Psoas muscle (tissue), 8 donors: ENCODE measurements around the gene ITGAL. TPM values are rescaled to one million over a fixed set of nuclear protein-coding genes. Genes with fewer than 3 reads are reported as not detected.
A peak's percentile ranks its signal among the peaks of the same experiment; 100 is the strongest.
"Not testable (repeated sequence)": the region's sequence is repeated elsewhere in the genome, so short reads cannot be mapped to it uniquely, and the experiment has no call there.

Experiments used
- ATAC-seq, 4 donors: fragments of 200-7000 bp; cut with Tn5 transposase; one replicate each; pipeline ENCODE4 v1.9.1; 2020; ENCODE audit warnings: moderate library complexity in 3 of 4, mild to moderate bottlenecking in 2 of 4
- DNase-seq, 2 donors: peaks; one replicate each; pipeline ENCODE4 v3.0.0-alpha.2; 2020
- H3K27ac ChIP-seq: fragments of 200-600 bp; one replicate; pipeline ENCODE4 v1.8.0; 2022
- H3K27me3 ChIP-seq, 3 donors: fragments of 200-600 bp in 1 of 3; one replicate each; pipeline versions ENCODE4 v1.6.1 to v1.8.0; 2013 to 2022; ENCODE audit warnings: low read length in 2 of 3, mild to moderate bottlenecking in 2 of 3, moderate library complexity in 1 of 3; ENCODE audit not compliant: insufficient read depth in 3 of 3
- H3K36me3 ChIP-seq, 2 donors: fragments of 200-600 bp in 1 of 2; one replicate each; pipeline versions ENCODE4 v1.6.1 to v1.8.0; 2013 to 2022; ENCODE audit warnings: low read depth in 1 of 2, mild to moderate bottlenecking in 1 of 2, moderate library complexity in 1 of 2; ENCODE audit not compliant: insufficient read depth in 1 of 2
- H3K4me1 ChIP-seq: fragments of 200-600 bp; one replicate; pipeline ENCODE4 v1.8.0; 2022
- H3K4me3 ChIP-seq: fragments of 200-600 bp; one replicate; pipeline ENCODE4 v1.8.0; 2022; ENCODE audit warnings: mild to moderate bottlenecking
- H3K9me3 ChIP-seq: fragments of 200-600 bp; one replicate; pipeline ENCODE4 v1.8.0; 2022
- WGBS, 3 donors: extraction: QIAGEN DNeasy Blood & Tissue Kit; methylation state at CpG; one replicate each; pipeline versions ENCODE4 v1.1.6 to v1.1.7; 2013; 5-methylcytosine and 5-hydroxymethylcytosine counted together
- intact Hi-C, 2 donors: fragments of 100-400 bp; cut with DNase I; formaldehyde crosslinking; loops; one replicate each; pipeline versions ENCODE4 v1.11.0 to v1.14.2; 2022
- polyA plus RNA-seq, 3 donors: library from polyadenylated mRNA; stranded (reverse); fragments of 200-250 nt; gene quantifications; one replicate each; pipeline ENCODE4 v1.2.3, GENCODE V29; 2013
- total RNA-seq, 4 donors: library from RNA; stranded (reverse); fragmentation: NEBNext Ultra II Directional in 2 of 4; extraction: Animal tissue kit (Norgen Biotek cat#: 25700) in 2 of 4; gene quantifications; one replicate each; pipeline versions ENCODE4 v1.2.1 to v1.2.4, GENCODE V29; 2021 to 2023
- TF ChIP-seq, protein P1 (sequence below): fragments of 200-600 bp; IDR thresholded peaks from one replicate; pipeline ENCODE4 v1.8.0; 2022; ENCODE audit warnings: antibody characterized with exemption
- donor health status: healthy with polysubstance abuse.
- donor health status: DM: no; HTN: no; CAD: no; lungs with moderate emphysema.
- donor health status: Bipolar disorder and iron deficiency.
- donor health status: healthy.
- donor health status: DM: yes; HTN: yes; CAD: no.
- donor health status: DM: no; HTN: no; CAD: no.
- donor health status: DM: no; HTN: no; CAD: no.
- donor health status: DM: yes; HTN: yes; CAD: no.

Gene ITGAL
- total and polyA plus RNA-seq, 7 donors = 0.21 to 3.0 (median 1.1) TPM

GRCh38 chr16:30539000-30539964, 66.7 kb downstream of the ITGAL start:
- TF ChIP-seq, protein P1, sequence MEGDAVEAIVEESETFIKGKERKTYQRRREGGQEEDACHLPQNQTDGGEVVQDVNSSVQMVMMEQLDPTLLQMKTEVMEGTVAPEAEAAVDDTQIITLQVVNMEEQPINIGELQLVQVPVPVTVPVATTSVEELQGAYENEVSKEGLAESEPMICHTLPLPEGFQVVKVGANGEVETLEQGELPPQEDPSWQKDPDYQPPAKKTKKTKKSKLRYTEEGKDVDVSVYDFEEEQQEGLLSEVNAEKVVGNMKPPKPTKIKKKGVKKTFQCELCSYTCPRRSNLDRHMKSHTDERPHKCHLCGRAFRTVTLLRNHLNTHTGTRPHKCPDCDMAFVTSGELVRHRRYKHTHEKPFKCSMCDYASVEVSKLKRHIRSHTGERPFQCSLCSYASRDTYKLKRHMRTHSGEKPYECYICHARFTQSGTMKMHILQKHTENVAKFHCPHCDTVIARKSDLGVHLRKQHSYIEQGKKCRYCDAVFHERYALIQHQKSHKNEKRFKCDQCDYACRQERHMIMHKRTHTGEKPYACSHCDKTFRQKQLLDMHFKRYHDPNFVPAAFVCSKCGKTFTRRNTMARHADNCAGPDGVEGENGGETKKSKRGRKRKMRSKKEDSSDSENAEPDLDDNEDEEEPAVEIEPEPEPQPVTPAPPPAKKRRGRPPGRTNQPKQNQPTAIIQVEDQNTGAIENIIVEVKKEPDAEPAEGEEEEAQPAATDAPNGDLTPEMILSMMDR = no peak
- WGBS, 3 donors = 85 to 88% (median 85%) methylated on average over 8 of the region's 8 CpGs
- peaks cover 4% of the 10 kb centered on the region for H3K4me1 ChIP-seq
- H3K9me3 ChIP-seq = no peaks in the 10 kb centered on the region
- ATAC-seq = no peak
- no peak for DNase-seq
- no peak overlapping the region for H3K27ac ChIP-seq
- no peaks in the 10 kb centered on the region for H3K27me3 ChIP-seq
- intact Hi-C loops = loop anchor here in 1 of 2 donors (10.0 kb wide), 1 partner anchor 96 kb away; no protein-coding TSS in a partner anchor
- no peak overlapping the region for H3K4me3 ChIP-seq
- peaks cover 0 to 4% of the 10 kb centered on the region in 2 donors for H3K36me3 ChIP-seq

DNA sequence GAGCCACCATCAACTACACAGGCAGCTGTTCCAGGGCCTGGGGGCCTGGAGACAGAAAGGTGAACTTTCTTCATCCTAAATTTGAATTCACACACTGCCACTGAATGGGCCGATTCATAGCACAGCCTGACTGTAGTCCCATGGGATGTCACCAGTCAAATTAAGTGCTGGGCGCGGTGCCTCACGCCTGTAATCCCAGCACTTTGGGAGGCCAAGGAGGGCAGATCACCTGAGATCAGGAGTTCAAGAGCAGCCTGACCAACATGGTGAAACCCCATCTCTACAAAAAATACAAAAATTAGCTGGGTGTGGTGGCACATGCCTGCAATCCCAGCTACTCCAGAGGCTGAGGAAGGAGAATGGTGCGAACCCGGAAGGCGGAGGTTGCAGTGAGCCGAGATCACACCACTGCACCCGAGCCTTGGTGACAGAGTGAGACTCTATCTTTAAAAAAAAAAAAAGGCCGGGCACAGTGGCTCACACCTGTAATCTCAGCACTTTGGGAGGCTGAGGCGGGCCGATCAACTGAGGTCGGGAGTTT, 67.5 kb downstream of the ITGAL start:
- not testable (repeated sequence) for DNase-seq, H3K27ac ChIP-seq, H3K4me1 ChIP-seq, H3K4me3 ChIP-seq, ATAC-seq, H3K36me3 ChIP-seq, H3K9me3 ChIP-seq, H3K27me3 ChIP-seq
- WGBS, 3 donors = 83 to 93% (median 89%) methylated on average over 13 of the region's 13 CpGs
- intact Hi-C loops = loop anchor here in 1 of 2 donors (10.0 kb wide), 1 partner anchor 95 kb away; no protein-coding TSS in a partner anchor

- H3K4me3 ChIP-seq, H3K36me3 ChIP-seq, H3K9me3 ChIP-seq, H3K4me1 ChIP-seq, ATAC-seq, DNase-seq, intact Hi-C loops, H3K27me3 ChIP-seq: not testable (repeated sequence)
- peak overlapping the region; percentile 41 for H3K27ac ChIP-seq
- 68 to 75% (median 74%) methylated on average over 9 of the region's 9 CpGs for WGBS, 3 donors
Observed at GRCh38 chr16:30540916-30541464, 68.4 kb downstream of the ITGAL start.

DNA sequence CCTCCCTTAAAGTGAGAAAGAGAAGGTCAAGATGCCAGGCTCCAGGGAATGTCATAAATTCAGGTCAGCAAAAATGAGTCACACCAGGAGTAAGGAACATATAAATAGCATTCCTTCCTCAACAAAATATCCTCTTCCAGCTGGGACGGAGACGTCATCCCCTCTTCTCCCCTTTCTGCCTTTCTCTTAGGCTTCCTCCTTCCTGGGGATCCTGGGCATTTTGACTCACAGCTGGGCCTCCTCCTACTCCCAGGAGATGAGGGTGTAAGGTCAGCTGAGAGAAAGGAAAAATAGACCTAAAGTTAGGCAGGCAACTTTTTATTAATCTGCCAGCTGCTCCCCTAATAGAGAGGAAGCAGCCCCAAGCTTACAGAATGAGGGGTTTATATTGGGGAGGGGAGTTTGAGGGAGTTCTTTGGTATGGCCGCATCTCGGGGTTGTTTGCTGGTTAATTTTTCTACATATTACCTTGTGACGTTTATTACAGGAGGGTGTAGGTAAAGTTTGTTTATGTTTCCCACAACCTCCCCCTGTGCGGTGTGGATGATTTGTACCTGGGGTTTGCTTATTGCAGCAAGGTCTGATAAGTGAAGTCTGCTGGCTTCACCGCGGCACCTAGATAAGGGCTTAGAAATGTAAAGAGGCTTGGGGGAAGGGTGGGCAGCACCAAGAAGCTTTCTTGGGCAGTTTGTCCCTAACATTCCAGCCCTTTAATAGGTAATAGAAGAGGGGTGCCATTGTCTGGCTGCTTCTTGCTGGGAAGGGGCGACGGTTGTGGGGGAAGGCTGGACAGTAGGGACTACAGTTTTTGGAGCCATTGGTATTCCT, 69.2 kb downstream of the ITGAL start:
- no peak for DNase-seq
- Histone ChIP-seq H3K36me3 (peaks cover 0 to 3% of the 10 kb centered on the region in 2 donors), H3K27me3 (no peaks in the 10 kb centered on the region), H3K4me3 (no peak overlapping the region), H3K27ac (peak overlapping the region; percentile 41), H3K9me3 (no peaks in the 10 kb centered on the region), H3K4me1 (no peaks in the 10 kb centered on the region)
- intact Hi-C loops = no loop called here
- TF ChIP-seq, protein P1 = no peak
- ATAC-seq = peak in 2 of 4 donors; percentile 37 to 44
- WGBS, 3 donors = 60 to 68% (median 65%) methylated on average over 10 of the region's 10 CpGs

DNA sequence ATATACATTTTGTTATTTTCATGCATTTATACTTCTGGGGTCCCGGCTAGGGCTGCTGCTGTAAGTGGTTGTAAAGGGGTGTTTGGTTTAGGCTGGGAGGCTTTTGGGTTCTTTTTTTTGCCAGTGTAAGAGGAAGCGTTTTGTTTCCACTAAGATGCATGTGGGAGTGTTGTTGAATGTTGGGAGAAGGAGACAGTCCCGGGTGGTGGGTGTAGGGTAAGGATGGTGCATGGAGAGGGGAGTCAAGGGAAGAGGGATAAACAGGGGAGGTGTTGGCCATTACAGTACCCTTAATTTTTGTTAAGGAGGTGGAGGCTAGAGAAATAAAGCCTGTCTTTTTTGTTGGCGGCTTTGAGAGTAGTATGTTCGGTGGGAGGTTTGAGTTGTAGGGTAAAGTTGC, 70.5 kb downstream of the ITGAL start:
- TF ChIP-seq, protein P1 = no peak
- ATAC-seq (no peak), DNase-seq (no peak)
- H3K27ac ChIP-seq = no peak overlapping the region
- H3K4me3 ChIP-seq = no peak overlapping the region
- intact Hi-C loops = no loop called here
- 67 to 78% (median 70%) methylated on average over 5 of the region's 5 CpGs for WGBS, 3 donors
- no peaks in the 10 kb centered on the region for H3K9me3 ChIP-seq
- H3K4me1 ChIP-seq = no peaks in the 10 kb centered on the region
- no peaks in the 10 kb centered on the region for H3K27me3 ChIP-seq
- H3K36me3 ChIP-seq = no peaks in the 10 kb centered on the region
